WI38 (cell line): Measurements from ENCODE around the gene CENPP.
"Not testable (repeated sequence)": the region's sequence is repeated elsewhere in the genome, so short reads cannot be mapped to it uniquely, and the experiment has no call there.

ENCODE experiments used
- H3K4me3 ChIP-seq: 2 replicates; pipeline ENCODE4 v1.5.1; 2011; ENCODE audit warnings: low read depth, mild to moderate bottlenecking, control low read depth, low read length
- TF ChIP-seq, protein P1 (sequence below): IDR thresholded peaks from 2 replicates; pipeline ENCODE4 v1.5.1; 2012; ENCODE audit warnings: low read depth, mild to moderate bottlenecking, control low read depth, low read length

Gene CENPP

DNA sequence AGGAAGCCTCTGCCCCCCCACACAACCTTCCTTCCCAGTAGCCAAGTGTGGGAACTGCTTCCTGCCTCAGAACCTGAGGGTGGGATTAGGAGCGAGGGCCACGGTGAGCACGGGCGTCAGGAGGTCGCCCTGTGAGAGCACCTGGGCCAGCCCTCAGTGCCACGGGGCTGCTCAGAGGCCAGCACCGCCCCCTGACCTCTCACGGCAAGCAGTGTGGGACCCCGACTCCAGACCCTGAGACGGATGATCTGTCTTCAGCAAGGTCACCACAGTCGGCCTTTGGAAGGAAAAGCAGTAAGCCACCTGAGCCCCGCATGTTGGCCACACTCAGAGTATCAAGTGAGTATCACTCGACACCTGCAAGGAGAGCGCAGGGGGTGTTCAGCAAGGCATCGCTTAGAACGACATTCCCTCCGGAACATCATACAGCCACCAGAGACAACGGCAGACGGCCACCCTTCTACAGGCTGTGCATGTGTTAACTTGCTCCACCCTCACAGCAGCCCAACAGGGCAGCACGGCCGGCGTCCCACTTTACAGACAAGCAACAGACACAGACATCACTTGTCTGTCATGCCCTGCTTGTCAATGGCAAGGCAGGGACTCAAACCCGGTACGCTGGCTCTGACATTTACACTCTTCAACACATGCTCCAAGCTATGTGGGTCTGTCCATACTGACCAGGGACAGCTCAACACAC lies 294.0 kb downstream of the CENPP start:
- no peak overlapping the region for H3K4me3 ChIP-seq
- TF ChIP-seq, protein P1, sequence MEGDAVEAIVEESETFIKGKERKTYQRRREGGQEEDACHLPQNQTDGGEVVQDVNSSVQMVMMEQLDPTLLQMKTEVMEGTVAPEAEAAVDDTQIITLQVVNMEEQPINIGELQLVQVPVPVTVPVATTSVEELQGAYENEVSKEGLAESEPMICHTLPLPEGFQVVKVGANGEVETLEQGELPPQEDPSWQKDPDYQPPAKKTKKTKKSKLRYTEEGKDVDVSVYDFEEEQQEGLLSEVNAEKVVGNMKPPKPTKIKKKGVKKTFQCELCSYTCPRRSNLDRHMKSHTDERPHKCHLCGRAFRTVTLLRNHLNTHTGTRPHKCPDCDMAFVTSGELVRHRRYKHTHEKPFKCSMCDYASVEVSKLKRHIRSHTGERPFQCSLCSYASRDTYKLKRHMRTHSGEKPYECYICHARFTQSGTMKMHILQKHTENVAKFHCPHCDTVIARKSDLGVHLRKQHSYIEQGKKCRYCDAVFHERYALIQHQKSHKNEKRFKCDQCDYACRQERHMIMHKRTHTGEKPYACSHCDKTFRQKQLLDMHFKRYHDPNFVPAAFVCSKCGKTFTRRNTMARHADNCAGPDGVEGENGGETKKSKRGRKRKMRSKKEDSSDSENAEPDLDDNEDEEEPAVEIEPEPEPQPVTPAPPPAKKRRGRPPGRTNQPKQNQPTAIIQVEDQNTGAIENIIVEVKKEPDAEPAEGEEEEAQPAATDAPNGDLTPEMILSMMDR = no peak

DNA sequence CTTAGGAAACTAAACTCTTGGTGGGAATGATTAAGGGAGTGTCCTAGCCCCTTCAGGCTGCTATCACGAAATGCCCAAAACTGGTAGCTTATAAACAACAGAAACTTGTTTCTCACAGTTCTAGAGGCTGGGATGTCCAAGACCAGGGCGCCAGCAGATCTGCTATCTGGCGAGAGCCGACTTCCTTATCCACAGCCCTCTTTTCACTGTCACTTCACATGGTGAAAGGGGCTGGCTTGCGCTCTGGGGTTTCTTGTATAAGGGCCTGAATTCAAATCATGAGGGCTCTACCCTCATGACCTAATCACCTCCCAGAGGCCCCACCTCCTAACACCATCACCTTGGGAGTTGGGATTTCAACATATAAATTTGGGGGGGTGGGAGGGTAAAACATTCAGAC lies 295.1 kb downstream of the CENPP start:
- TF ChIP-seq, protein P1 = no peak
- no peak overlapping the region for H3K4me3 ChIP-seq

DNA sequence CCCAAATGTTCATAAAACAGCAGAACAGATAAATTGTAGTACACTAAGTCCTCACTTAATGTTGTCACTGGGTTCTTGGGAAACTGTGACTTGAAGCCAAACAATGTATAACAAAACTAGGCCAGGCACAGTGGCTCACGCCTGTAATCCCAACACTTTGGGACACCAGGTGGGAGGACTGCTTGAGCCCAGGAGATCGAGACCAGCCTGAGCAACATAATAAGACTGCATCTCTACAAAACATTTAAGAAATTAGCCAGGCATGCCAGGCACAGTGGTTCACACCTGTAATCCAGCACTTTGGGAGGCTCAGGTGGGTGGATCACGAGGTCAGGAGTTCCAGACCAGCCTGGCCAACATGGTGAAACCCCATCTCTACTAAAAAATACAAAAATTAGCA lies 298.2 kb downstream of the CENPP start:
- H3K4me3 ChIP-seq = not testable (repeated sequence)

DNA sequence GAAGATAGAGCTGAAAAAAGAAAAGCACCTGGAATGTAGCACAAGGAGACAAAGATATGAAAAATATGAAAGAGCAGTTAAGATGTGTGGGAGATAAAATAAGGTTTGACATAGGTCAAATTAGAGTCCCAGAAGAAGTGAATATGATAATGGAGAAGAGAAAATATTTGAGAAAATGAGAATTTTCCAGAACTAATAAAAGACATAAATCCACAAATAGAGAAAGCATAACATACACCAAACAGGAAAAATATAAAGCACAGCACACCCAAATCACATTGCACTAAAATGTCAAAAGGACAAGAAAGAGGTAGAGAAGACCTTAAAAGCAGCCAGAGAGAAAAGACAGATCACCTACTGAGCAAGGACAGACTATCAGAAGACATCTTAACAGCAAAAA lies 300.7 kb downstream of the CENPP start:
- TF ChIP-seq, protein P1 = no peak

DNA sequence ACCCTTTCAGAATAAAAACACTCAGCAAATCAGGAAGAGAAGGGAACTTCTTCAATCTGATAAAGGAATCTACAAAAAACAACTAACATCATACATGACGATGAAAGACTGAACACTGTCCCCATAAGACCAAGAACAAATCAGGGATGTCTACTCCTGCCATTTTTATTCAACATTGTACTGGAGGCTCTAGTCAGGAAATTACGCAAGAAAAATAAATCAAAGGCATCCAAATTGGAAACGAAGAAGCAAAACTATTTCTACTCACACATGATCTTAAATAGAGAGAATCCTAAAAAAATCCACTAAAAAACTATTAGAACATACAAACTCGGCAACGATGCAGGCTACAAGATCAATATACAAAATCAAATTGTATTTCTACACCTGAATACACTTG lies 301.9 kb downstream of the CENPP start:
- H3K4me3 ChIP-seq = no peak overlapping the region
- TF ChIP-seq, protein P1 = no peak

More for the DNA sequence above, 300.7 kb downstream of the CENPP start:
- no peak overlapping the region for H3K4me3 ChIP-seq

DNA sequence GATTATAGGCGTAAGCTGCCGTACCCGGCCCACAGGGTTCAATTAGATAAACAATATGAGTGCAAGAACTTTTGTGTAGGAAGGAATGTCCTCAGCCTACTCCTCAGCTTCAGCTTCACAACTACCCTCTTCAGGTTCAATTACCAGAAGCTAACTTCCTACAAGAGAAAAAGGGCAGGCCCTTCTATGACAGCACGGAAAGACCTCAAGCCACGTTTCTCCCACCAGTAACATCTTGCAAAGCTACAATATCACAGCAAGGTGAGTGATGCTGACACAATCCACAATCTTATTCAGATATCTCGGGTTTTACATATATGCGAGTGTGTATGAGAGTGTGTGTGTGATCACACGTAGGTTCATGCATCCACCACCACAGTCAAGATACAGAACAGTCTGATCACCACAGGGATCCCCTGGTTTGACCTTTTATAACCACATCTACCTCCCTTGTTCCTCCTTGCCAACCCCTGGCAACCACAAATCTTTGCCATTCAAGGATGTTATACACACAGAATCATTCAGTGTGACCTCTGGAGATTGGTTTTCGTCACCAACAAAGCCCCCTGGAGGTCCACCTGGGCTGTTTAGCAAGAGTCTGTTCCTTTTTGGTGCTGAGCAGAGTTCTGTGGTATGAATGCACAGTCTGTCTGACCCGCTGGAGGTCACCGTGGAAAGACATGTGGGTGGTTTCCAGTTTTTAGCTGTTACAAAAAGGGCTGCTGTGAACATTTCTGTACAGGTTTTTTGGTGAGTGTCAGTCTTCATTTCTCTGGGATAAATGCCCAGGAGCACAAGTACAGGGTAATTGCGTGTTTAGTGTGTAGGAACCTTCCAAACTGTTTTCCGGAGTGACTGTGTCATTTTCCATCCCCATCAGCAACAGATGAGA lies 305.9 kb downstream of the CENPP start:
- H3K4me3 ChIP-seq = no peak overlapping the region
- TF ChIP-seq, protein P1 = no peak

DNA sequence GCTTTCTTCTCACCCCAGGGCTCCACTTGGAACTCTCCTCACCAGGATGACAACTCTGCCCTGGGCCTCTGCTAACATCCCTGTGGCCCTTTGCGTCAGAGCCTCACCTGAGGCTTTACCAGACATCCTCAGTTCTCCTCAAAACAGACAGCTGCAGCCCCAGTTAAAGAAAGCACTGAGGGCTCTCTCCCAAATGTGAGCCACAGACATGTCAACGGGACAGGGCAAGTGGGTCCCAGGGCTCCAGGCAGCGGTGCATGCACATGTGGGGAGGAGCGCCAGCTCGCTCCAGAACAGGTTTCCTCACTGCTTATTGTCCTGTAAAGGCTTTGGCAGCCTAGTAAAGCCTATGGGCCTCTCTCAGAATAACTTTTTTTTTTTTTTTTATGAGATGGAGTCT lies 306.9 kb downstream of the CENPP start:
- TF ChIP-seq, protein P1 = no peak
- no peak overlapping the region for H3K4me3 ChIP-seq
